Measurements from ENCODE around the gene DCAF10.
"Not testable (repeated sequence)": the region's sequence is repeated elsewhere in the genome, so short reads cannot be mapped to it uniquely, and the experiment has no call there.

The DCAF10 gene

GRCh38 chr9:37909836-37910235, 109.2 kb downstream of the DCAF10 start:
- DNase-seq: not testable (repeated sequence)

GRCh38 chr9:37910271-37910670, 109.7 kb downstream of the DCAF10 start:
- DNase-seq: no peak

GRCh38 chr9:37911271-37911681, 110.7 kb downstream of the DCAF10 start:
- no peak for DNase-seq

GRCh38 chr9:37913480-37914153, 113.0 kb downstream of the DCAF10 start:
- DNase-seq: peak; percentile 44 to 81 (median 63)

- DNase-seq: no peak
These were observed 113.6 kb downstream of the DCAF10 start for GRCh38 chr9:37914154-37914551.

GRCh38 chr9:37914701-37915358, 114.2 kb downstream of the DCAF10 start:
- no peak for DNase-seq

- DNase-seq: no peak
These were observed 115.4 kb downstream of the DCAF10 start for GRCh38 chr9:37915911-37916470.

- DNase-seq: no peak
These were observed 116.1 kb downstream of the DCAF10 start for GRCh38 chr9:37916471-37917312.
